Inflammatory macrophage (primary cell): ENCODE data around the gene COG8.
A peak's percentile ranks its signal among the peaks of the same experiment; 100 is the strongest.

ENCODE experiments used
- DNase-seq, 2 donors: peaks; one replicate each; pipeline ENCODE4 v3.0.0-alpha.2; 2020 to 2022

The COG8 gene

GRCh38 chr16:69344171-69344570 lies 4.8 kb upstream of the COG8 start:
- DNase-seq: no peak

GRCh38 chr16:69340095-69340644 lies 806 bp upstream of the COG8 start:
- DNase-seq: no peak

GRCh38 chr16:69338557-69339288 lies 641 bp downstream of the COG8 start:
- DNase-seq: no peak

GRCh38 chr16:69334696-69335095 lies 4.7 kb downstream of the COG8 start:
- no peak for DNase-seq

- peak; percentile 92 to 94 for DNase-seq
These were observed 8.9 kb downstream of the COG8 start, which contains the start of gene PDF for GRCh38 chr16:69330286-69331109. PDF (minus strand) TSS chr16:69330588; CDS start chr16:69330570, 18 bp downstream.

GRCh38 chr16:69329369-69330285 lies 9.7 kb downstream of the COG8 start:
- peak in 1 of 2 donors; percentile 24 for DNase-seq

- DNase-seq: no peak
These were observed 10.5 kb downstream of the COG8 start for GRCh38 chr16:69328854-69329316.

GRCh38 chr16:69327585-69328310 lies 11.6 kb downstream of the COG8 start:
- no peak for DNase-seq

- no peak for DNase-seq
These were observed 13.0 kb downstream of the COG8 start for GRCh38 chr16:69326172-69326873.

- no peak for DNase-seq
These were observed 13.6 kb downstream of the COG8 start for GRCh38 chr16:69325784-69326171.

- DNase-seq: no peak
These were observed 14.6 kb downstream of the COG8 start for GRCh38 chr16:69324585-69325253.

GRCh38 chr16:69324013-69324531 lies 15.3 kb downstream of the COG8 start:
- peak; percentile 72 to 73 for DNase-seq

- DNase-seq: no peak
These were observed 15.9 kb downstream of the COG8 start for GRCh38 chr16:69323415-69323814.

GRCh38 chr16:69322343-69322742 lies 17.0 kb downstream of the COG8 start:
- no peak for DNase-seq

GRCh38 chr16:69321080-69321479 lies 18.3 kb downstream of the COG8 start:
- DNase-seq: no peak

GRCh38 chr16:69320740-69321073 lies 18.7 kb downstream of the COG8 start:
- DNase-seq: no peak

GRCh38 chr16:69319826-69320739 lies 19.3 kb downstream of the COG8 start:
- no peak for DNase-seq

- DNase-seq: no peak
These were observed 20.0 kb downstream of the COG8 start for GRCh38 chr16:69319381-69319780.

GRCh38 chr16:69318911-69319289 lies 20.5 kb downstream of the COG8 start:
- no peak for DNase-seq
